Spleen (tissue), 7 donors: ENCODE results near the gene LAMC3.

Experiments
- CTCF ChIP-seq, 11 experiments: fragments of 200-600 bp in 7 of 11; fragments of 450-650 bp in 4 of 11; sonication (generic) in 4 of 11; IDR thresholded peaks in 8 of 11; conservative IDR thresholded peaks in 3 of 11; 1 replicate in 7 of 11; 2 replicates in 4 of 11; pipeline versions ENCODE4 v1.4.0 to v1.8.0; 2016 to 2021; ENCODE audit warnings: antibody characterized with exemption in 11 of 11, inconsistent platforms in 4 of 11, mild to moderate bottlenecking in 1 of 11
- POLR2A ChIP-seq, 3 donors: fragments of 450-650 bp; IDR thresholded peaks; one replicate each; pipeline ENCODE4 v1.5.1; 2017; ENCODE audit warnings: antibody characterized with exemption in 3 of 3, mild to moderate bottlenecking in 1 of 3
- donor health status: DM: no; HTN: no; CAD: no; lungs with moderate emphysema.
- donor health status: DM: no; HTN: no; CAD: no.
- donor health status: DM: no; HTN: no; CAD: no.

DNA sequence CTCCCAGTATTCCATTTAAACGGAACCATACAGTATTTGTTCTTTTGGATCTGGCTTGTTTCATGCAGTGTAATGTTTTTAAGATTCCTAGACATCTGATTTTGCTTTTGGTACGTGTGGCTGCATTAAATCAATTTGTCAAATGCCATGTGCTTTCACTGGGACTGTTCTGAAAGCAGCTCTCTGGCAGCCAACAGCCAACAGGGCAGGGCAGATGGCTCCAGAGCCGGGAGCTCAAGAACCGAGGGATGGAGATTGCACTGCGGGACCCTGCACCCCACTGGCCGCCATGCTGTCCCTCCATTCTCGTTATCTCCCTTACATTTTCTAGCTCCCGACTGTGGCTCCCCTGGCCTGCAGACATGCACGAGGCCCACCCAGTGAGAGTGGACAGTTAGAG lies 54.0 kb downstream of the LAMC3 start:
- no peak for TF ChIP-seq CTCF (IDR thresholded peaks at IDR 0.05 in 8 of 11, conservative IDR thresholded peaks at IDR 0.05 in 3 of 11)
- TF ChIP-seq POLR2A (IDR thresholded peaks at IDR 0.05) = no peak
